ENCODE measurements around the gene TELO2.

Gene TELO2

GRCh38 chr16:1492923-1493745 is at the start of gene TELO2:
Gene TELO2, plus strand, starts transcription at chr16:1493360. Its CDS starts 922 bp downstream, at chr16:1494282.
- peak; percentile 85 for DNase-seq
- in situ Hi-C loops (cut with HindIII; ENCODE audit: low pct_ligation_motif_present, low pct_unique_long_range_greater_than_20kb, low sequenced_read_pairs): no loop called here

- no peak for DNase-seq
- in situ Hi-C loops (cut with HindIII; ENCODE audit: low pct_ligation_motif_present, low pct_unique_long_range_greater_than_20kb, low sequenced_read_pairs): no loop called here
Observed at GRCh38 chr16:1443403-1443973, 49.7 kb upstream of the TELO2 start.

DNA sequence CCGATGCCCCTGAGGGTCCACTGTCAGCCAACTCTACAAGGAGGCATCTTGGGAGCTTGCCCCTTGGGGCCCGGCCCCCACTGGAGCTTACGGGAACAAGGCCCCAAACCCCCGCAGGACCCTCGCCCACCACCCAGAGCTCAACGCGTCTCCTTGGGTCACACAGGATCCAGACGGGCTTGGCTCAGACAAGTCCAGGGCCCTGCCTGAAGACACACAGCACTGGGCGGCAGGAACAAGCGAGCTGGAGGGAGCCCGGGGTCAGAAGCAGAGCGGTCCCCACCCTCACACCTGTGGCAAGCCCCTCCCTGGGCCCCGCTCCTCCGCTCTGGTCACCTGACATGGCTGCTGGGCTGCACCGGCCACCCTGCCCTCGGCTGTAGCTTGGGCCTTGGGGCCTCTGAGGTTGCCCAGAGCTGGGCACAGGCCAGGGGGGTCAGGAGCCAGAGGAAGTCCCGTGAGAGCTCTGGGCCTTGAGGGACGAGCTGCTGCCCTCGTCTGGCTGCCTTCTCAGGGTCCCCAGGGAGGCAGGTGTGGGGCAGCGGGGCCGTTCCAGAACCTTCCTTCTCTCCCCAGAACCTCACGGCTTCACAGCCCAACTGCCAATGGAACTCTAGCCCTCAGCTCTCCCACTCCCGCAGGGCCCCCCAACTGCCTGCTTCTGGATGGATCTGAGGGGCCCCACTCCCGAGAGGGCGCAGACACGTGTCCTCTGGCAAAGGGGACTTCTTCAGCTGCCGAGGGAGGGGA is 49.0 kb upstream of the TELO2 start, which contains the start of gene CCDC154:
TSS of gene CCDC154 (minus strand) at position 577 of the 750 bp plus-strand sequence. CDS start at position 343, 234 bp downstream.
- in situ Hi-C loops (cut with HindIII; ENCODE audit: low pct_ligation_motif_present, low pct_unique_long_range_greater_than_20kb, low sequenced_read_pairs): no loop called here
- no peak for DNase-seq

GRCh38 chr16:1444730-1445517 is 48.2 kb upstream of the TELO2 start:
- in situ Hi-C loops (cut with HindIII; ENCODE audit: low pct_ligation_motif_present, low pct_unique_long_range_greater_than_20kb, low sequenced_read_pairs): no loop called here
- no peak for DNase-seq

GRCh38 chr16:1445518-1446203 is 47.5 kb upstream of the TELO2 start:
- in situ Hi-C loops (cut with HindIII; ENCODE audit: low pct_ligation_motif_present, low pct_unique_long_range_greater_than_20kb, low sequenced_read_pairs): no loop called here
- no peak for DNase-seq

DNA sequence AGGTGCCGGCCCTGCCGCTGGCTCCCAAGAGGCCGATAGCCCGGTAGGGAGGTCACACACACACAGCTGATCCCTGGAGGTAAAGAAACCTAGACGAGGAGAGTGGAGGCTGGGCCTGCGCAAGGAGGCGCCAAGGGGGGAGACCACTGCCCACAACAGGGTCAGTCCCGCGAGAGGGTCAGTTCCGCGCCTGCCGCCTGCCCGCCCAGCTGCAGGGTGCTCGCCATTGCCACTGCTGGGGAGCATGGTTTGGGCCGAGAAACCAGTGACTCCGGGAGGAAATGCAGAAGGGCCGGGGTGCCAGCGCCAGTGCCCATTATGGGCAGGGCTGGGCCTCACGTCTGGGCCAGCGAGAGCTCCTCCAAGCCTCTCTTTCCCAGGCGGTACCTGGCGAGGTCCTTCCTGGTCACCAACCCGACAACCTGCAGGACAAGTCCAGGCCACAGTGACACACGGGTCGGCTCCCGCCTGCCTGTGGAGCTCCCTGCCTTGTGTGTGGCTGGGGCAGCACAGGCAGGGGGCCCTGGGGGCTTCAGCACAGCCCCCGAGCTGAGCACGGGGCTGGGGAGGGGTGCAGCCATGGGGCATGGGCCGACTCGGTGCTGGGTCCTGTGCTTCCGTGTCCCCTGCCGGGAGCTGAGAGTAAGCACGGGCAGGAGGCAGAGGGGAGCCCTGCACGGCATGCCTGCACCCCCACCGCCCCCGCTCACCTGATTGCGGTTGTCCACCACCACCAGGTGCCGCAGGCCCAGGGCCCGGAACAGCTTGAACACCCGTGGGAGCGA is 46.7 kb upstream of the TELO2 start:
- no peak for DNase-seq
- in situ Hi-C loops (cut with HindIII; ENCODE audit: low pct_ligation_motif_present, low pct_unique_long_range_greater_than_20kb, low sequenced_read_pairs): no loop called here

GRCh38 chr16:1447965-1448364 is 45.2 kb upstream of the TELO2 start:
- no peak for DNase-seq

GRCh38 chr16:1448536-1449116 is 44.5 kb upstream of the TELO2 start:
- in situ Hi-C loops (cut with HindIII; ENCODE audit: low pct_ligation_motif_present, low pct_unique_long_range_greater_than_20kb, low sequenced_read_pairs): no loop called here
- DNase-seq: no peak

More at GRCh38 chr16:1447965-1448364, 45.2 kb upstream of the TELO2 start:
- in situ Hi-C loops (cut with HindIII; ENCODE audit: low pct_ligation_motif_present, low pct_unique_long_range_greater_than_20kb, low sequenced_read_pairs): no loop called here

GRCh38 chr16:1449201-1449788 is 43.9 kb upstream of the TELO2 start:
- in situ Hi-C loops (cut with HindIII; ENCODE audit: low pct_ligation_motif_present, low pct_unique_long_range_greater_than_20kb, low sequenced_read_pairs): no loop called here
- DNase-seq: no peak

- no peak for DNase-seq
- in situ Hi-C loops (cut with HindIII; ENCODE audit: low pct_ligation_motif_present, low pct_unique_long_range_greater_than_20kb, low sequenced_read_pairs): no loop called here
Observed at GRCh38 chr16:1450218-1450617, 42.9 kb upstream of the TELO2 start.

GRCh38 chr16:1450841-1451240 is 42.3 kb upstream of the TELO2 start:
- no peak for DNase-seq
- in situ Hi-C loops (cut with HindIII; ENCODE audit: low pct_ligation_motif_present, low pct_unique_long_range_greater_than_20kb, low sequenced_read_pairs): no loop called here

DNA sequence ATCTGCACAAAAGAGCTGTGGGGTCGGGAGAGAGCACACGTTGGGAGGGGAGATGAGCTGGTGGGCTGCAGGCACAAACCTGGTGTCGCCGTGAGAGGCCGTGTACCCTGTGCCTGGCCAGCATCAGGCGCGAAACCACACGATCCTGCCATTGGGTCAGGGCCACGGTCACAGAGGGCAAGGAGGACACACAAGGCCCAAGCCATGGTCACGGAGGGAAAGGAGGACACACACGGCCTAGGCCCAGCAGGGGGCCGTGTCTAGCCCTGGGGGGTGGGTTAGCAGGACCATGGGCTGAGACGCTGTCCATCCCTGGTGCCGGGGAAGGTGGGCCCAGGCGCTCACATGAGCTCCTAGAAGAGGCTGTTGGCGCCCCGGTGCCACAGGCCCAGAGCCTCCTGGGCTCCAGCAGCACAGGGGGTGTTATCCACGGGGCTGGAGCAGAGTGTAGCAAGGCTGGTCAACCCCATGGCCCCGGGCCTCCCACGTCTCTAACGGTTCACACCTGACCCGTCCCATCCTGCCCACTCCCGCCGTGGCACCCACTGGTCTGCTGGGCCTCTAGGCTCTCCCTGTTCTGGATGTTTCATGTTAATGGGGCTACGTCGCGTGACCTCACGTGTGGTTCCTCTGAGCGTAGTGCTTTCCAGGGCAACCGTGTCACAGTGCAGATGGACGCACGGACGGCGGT is 41.3 kb upstream of the TELO2 start:
- no peak for DNase-seq
- in situ Hi-C loops (cut with HindIII; ENCODE audit: low pct_ligation_motif_present, low pct_unique_long_range_greater_than_20kb, low sequenced_read_pairs): no loop called here

DNA sequence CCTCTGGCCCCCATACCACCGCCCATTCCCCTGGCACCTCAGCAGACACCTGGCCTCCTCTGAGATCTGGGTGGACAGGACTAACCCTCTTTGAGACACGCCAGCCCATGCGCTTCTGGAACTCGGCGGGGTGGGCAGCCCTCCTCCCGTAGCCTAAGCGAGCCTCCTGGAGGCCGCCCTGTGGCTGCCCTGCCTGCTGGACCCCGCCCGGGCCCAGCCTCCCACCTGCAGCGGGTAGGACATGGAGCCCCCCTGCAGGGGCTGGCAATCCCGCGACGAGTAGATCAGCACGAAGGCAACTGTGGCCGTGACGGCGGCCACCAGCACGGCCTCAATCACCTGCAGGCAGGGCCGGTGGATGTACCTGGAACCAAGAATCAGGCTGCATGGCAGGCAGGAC is 40.6 kb upstream of the TELO2 start:
- DNase-seq: no peak
- in situ Hi-C loops (cut with HindIII; ENCODE audit: low pct_ligation_motif_present, low pct_unique_long_range_greater_than_20kb, low sequenced_read_pairs): no loop called here

GRCh38 chr16:1453316-1453715 is 39.8 kb upstream of the TELO2 start:
- in situ Hi-C loops (cut with HindIII; ENCODE audit: low pct_ligation_motif_present, low pct_unique_long_range_greater_than_20kb, low sequenced_read_pairs): no loop called here
- no peak for DNase-seq

GRCh38 chr16:1454561-1454960 is 38.6 kb upstream of the TELO2 start:
- DNase-seq: no peak
- in situ Hi-C loops (cut with HindIII; ENCODE audit: low pct_ligation_motif_present, low pct_unique_long_range_greater_than_20kb, low sequenced_read_pairs): no loop called here

Data from ACHN (cell line).